ENCODE results near the gene ZC3HAV1.

GRCh38 chr7:139153832-139154231 lies 44.3 kb upstream of the ZC3HAV1 start:
- TF ChIP-seq POLR2A (IDR thresholded peaks at IDR 0.05; ENCODE audit: low read length) (no peak), GATA1 (IDR thresholded peaks at IDR 0.05; ENCODE audit: low read depth, low read length) (no peak)
